ENCODE results near the gene ALPP.
"Not testable (repeated sequence)": the region's sequence is repeated elsewhere in the genome, so short reads cannot be mapped to it uniquely, and the experiment has no call there.

ALPP gene

GRCh38 chr2:232378735-232379151 is at the start of gene ALPP:
ALPP (plus strand) TSS chr2:232378751; CDS start chr2:232378803, 52 bp downstream.
- not testable (repeated sequence) for DNase-seq

- no peak for DNase-seq
These were observed 48.9 kb upstream of the ALPP start for GRCh38 chr2:232329716-232330067.

GRCh38 chr2:232330068-232330999 is 48.2 kb upstream of the ALPP start:
- DNase-seq, result no peak

GRCh38 chr2:232331061-232331460 is 47.5 kb upstream of the ALPP start:
- not testable (repeated sequence) for DNase-seq

GRCh38 chr2:232331641-232332040 is 46.9 kb upstream of the ALPP start:
- DNase-seq, result not testable (repeated sequence)

GRCh38 chr2:232332244-232332939 is 46.2 kb upstream of the ALPP start:
- not testable (repeated sequence) for DNase-seq

- no peak for DNase-seq
These were observed 45.7 kb upstream of the ALPP start for GRCh38 chr2:232332940-232333259.

GRCh38 chr2:232333361-232334135 is 45.0 kb upstream of the ALPP start:
- no peak for DNase-seq

- DNase-seq, result not testable (repeated sequence)
These were observed 44.2 kb upstream of the ALPP start for GRCh38 chr2:232334136-232334884.

- DNase-seq, result not testable (repeated sequence)
These were observed 43.7 kb upstream of the ALPP start for GRCh38 chr2:232334885-232335205.

GRCh38 chr2:232335206-232335858 is 43.2 kb upstream of the ALPP start:
- not testable (repeated sequence) for DNase-seq

GRCh38 chr2:232335859-232336215 is 42.7 kb upstream of the ALPP start:
- DNase-seq, result no peak

- DNase-seq, result no peak
These were observed 42.3 kb upstream of the ALPP start for GRCh38 chr2:232336241-232336736.

- no peak for DNase-seq
These were observed 41.4 kb upstream of the ALPP start for GRCh38 chr2:232336981-232337720.

GRCh38 chr2:232338094-232338758 is 40.3 kb upstream of the ALPP start:
- DNase-seq, result not testable (repeated sequence)

- DNase-seq, result no peak
These were observed 39.8 kb upstream of the ALPP start for GRCh38 chr2:232338759-232339106.

- DNase-seq, result no peak
These were observed 39.1 kb upstream of the ALPP start for GRCh38 chr2:232339121-232340081.

GRCh38 chr2:232340171-232340935 is 38.2 kb upstream of the ALPP start:
- DNase-seq, result no peak

Measured in stimulated activated CD4-positive, alpha-beta T cell treated with anti-CD3 and anti-CD28 coated beads, Interleukin-15, amount 100 ng/mL, for 24 hours (primary cell).